Melanocyte of skin (primary cell): ENCODE measurements around the gene MRPL53. TPM values are rescaled to one million over a fixed set of nuclear protein-coding genes. Genes with fewer than 3 reads are reported as not detected.

Source experiments
- total RNA-seq, 2 donors: library from RNA; depleted of rRNA; stranded (reverse); fragments of >200 nt; gene quantifications; 2 replicates each; pipeline ENCODE4 v1.2.3, GENCODE V29; 2012

Gene MRPL53
- total RNA-seq = 10 to 100 TPM; 22.0 to 22.7 TPM

GRCh38 chr2:74472086-74472944 lies at the start of gene MRPL53:
Gene MRPL53 (minus strand): TSS chr2:74472680. CDS start chr2:74472660, 20 bp downstream.

GRCh38 chr2:74514368-74515270 lies 42.1 kb upstream of the MRPL53 start, which contains the start of gene TLX2:
Gene TLX2 (plus strand): TSS chr2:74514450. CDS start chr2:74514807, 357 bp downstream.

GRCh38 chr2:74507145-74507925 lies 34.9 kb upstream of the MRPL53 start, which contains the start of gene PCGF1:
Gene PCGF1 (minus strand): TSS chr2:74507695. CDS start chr2:74507668, 27 bp downstream.

GRCh38 chr2:74499267-74499939 lies 26.9 kb upstream of the MRPL53 start, which contains the start of gene LBX2:
Gene LBX2 (minus strand): TSS chr2:74499603. CDS start chr2:74499537, 66 bp downstream.

GRCh38 chr2:74482801-74483674 lies 10.6 kb upstream of the MRPL53 start, which contains the start of the genes CCDC142 and TTC31:
Gene CCDC142 (minus strand): TSS chr2:74482998. CDS start chr2:74482837, 161 bp downstream.
Gene TTC31 (plus strand): TSS chr2:74483081. CDS start chr2:74483096, 15 bp downstream.

GRCh38 chr2:74458132-74458937 lies 14.1 kb downstream of the MRPL53 start, which contains the start of gene WBP1:
Gene WBP1 (plus strand): TSS chr2:74458438. CDS start chr2:74458603, 165 bp downstream.

GRCh38 chr2:74454654-74455511 lies 17.6 kb downstream of the MRPL53 start, which contains the start of gene INO80B:
Gene INO80B (plus strand): TSS chr2:74455087. CDS start chr2:74455117, 30 bp downstream.

GRCh38 chr2:74441690-74442482 lies 30.6 kb downstream of the MRPL53 start, which contains the start of gene RTKN:
Gene RTKN (minus strand): TSS chr2:74441937. CDS start chr2:74441816, 121 bp downstream.

Other genes starting within 250 kb of the MRPL53 start
- gene SLC4A5, start 129.3 kb downstream of the MRPL53 start, total RNA-seq = 1 to 10 TPM in 1 of 2 donors, under 1 TPM in 1; 1.00 to 1.4 TPM
- gene DCTN1, start 92.4 kb downstream of the MRPL53 start, total RNA-seq = 10 to 100 TPM; 88.9 to 90.5 TPM
- gene C2orf81, start 51.1 kb downstream of the MRPL53 start, total RNA-seq = 1 to 10 TPM in 1 of 2 donors, under 1 TPM in 1; 1.00 to 1.7 TPM
- 10 to 100 TPM; 33.0 to 40.0 TPM for gene WDR54, start 51.0 kb downstream of the MRPL53 start, total RNA-seq
- gene RTKN, start 30.7 kb downstream of the MRPL53 start, total RNA-seq = 10 to 100 TPM; 40.3 to 41.6 TPM
- 1 to 10 TPM; 6.5 to 8.3 TPM for gene INO80B, start 17.6 kb downstream of the MRPL53 start, total RNA-seq
- gene WBP1, start 14.2 kb downstream of the MRPL53 start, total RNA-seq = 10 to 100 TPM; 23.6 to 31.3 TPM
- gene MOGS, start 7.3 kb downstream of the MRPL53 start, total RNA-seq = 10 to 100 TPM; 39.9 to 42.6 TPM
- 10 to 100 TPM; 22.6 to 24.1 TPM for gene CCDC142, start 10.3 kb upstream of the MRPL53 start, total RNA-seq
- 10 to 100 TPM; 14.1 to 16.7 TPM for gene TTC31, start 10.4 kb upstream of the MRPL53 start, total RNA-seq
- 1 to 10 TPM; 2.0 to 4.1 TPM for gene LBX2, start 26.9 kb upstream of the MRPL53 start, total RNA-seq
- 10 to 100 TPM; 16.9 to 23.6 TPM for gene PCGF1, start 35.0 kb upstream of the MRPL53 start, total RNA-seq
- gene TLX2, start 41.8 kb upstream of the MRPL53 start, total RNA-seq = not detected
- gene DQX1, start 53.6 kb upstream of the MRPL53 start, total RNA-seq = under 1 TPM in 1 of 2 donors, not detected in 1; 0.33 TPM
- gene AUP1, start 57.0 kb upstream of the MRPL53 start, total RNA-seq = 100 to 1,000 TPM; 156 to 195 TPM
- gene HTRA2, start 57.3 kb upstream of the MRPL53 start, total RNA-seq = 10 to 100 TPM; 33.7 to 39.0 TPM
- gene LOXL3, start 81.3 kb upstream of the MRPL53 start, total RNA-seq = 1 to 10 TPM; 5.2 to 6.3 TPM
- gene DOK1, start 82.0 kb upstream of the MRPL53 start, total RNA-seq = 1 to 10 TPM; 2.8 to 3.3 TPM
- gene M1AP, start 175.7 kb upstream of the MRPL53 start, total RNA-seq = not detected
- 1 to 10 TPM; 4.0 to 5.9 TPM for gene SEMA4F, start 181.6 kb upstream of the MRPL53 start, total RNA-seq